Right lobe of liver (tissue), 6 donors: Measurements from ENCODE around the gene HINT2. TPM values are rescaled to one million over a fixed set of nuclear protein-coding genes. Genes with fewer than 3 reads are reported as not detected.
A peak's percentile ranks its signal among the peaks of the same experiment; 100 is the strongest.

Source experiments
- ATAC-seq, 4 donors: fragments of 200-7000 bp; cut with Tn5 transposase; one replicate each; pipeline ENCODE4 v1.9.1; 2020; ENCODE audit warnings: mild to moderate bottlenecking in 4 of 4, moderate library complexity in 4 of 4
- DNase-seq, 3 donors: peaks; one replicate each; pipeline ENCODE4 v3.0.0-alpha.2; 2020
- H3K27ac ChIP-seq, 3 donors: fragments of 200-600 bp; one replicate each; pipeline ENCODE4 v1.8.0; 2022
- H3K27me3 ChIP-seq, 2 donors: fragments of 200-600 bp; one replicate each; pipeline ENCODE4 v1.8.0; 2022
- H3K36me3 ChIP-seq, 4 donors: fragments of 200-600 bp; sonication (generic) in 1 of 4; one replicate each; pipeline versions ENCODE4 v1.5.1 to v1.8.0; 2017 to 2022; ENCODE audit warnings: control low read depth in 1 of 4
- H3K4me1 ChIP-seq, 4 donors: fragments of 200-600 bp; sonication (generic) in 1 of 4; one replicate each; pipeline versions ENCODE4 v1.5.1 to v1.8.0; 2017 to 2022; ENCODE audit warnings: control low read depth in 1 of 4
- H3K4me3 ChIP-seq, 3 donors: fragments of 200-600 bp; one replicate each; pipeline ENCODE4 v1.8.0; 2022
- H3K9me3 ChIP-seq, 4 donors: fragments of 200-600 bp; sonication (generic) in 1 of 4; one replicate each; pipeline versions ENCODE4 v1.5.1 to v1.8.0; 2017 to 2022; ENCODE audit warnings: control low read depth in 1 of 4
- POLR2A ChIP-seq: fragments of 450-650 bp; IDR thresholded peaks from one replicate; pipeline ENCODE4 v1.6.1; 2017; ENCODE audit warnings: antibody characterized with exemption, mild to moderate bottlenecking
- WGBS: methylation state at CpG from one replicate; pipeline ENCODE4 v1.1.6; 2018; ENCODE audit warnings: low coverage, low lambda C conversion rate; ENCODE audit not compliant: insufficient coverage; ENCODE audit errors: missing lambda C conversion rate; 5-methylcytosine and 5-hydroxymethylcytosine counted together
- intact Hi-C, 2 donors: fragments of 100-400 bp; cut with DNase I; formaldehyde crosslinking; loops; one replicate each; pipeline versions ENCODE4 v1.11.2 to v1.14.1; 2022
- total RNA-seq, 6 experiments: library from RNA; depleted of rRNA in 2 of 6; stranded (reverse); fragments of >200 nt in 2 of 6; fragmentation: NEBNext Ultra II Directional in 3 of 6; extraction: Animal tissue kit (Norgen Biotek cat#: 25700) in 3 of 6; gene quantifications; one replicate each; pipeline versions ENCODE4 v1.1.0 to v1.2.4, GENCODE V29; 2016 to 2023
- TF ChIP-seq, protein P1 (sequence below), 4 donors: fragments of 200-600 bp in 3 of 4; fragments of 450-650 bp in 1 of 4; IDR thresholded peaks; one replicate each; pipeline versions ENCODE4 v1.5.1 to v1.8.0; 2016 to 2022; ENCODE audit warnings: antibody characterized with exemption in 4 of 4, mild to moderate bottlenecking in 2 of 4
- donor health status: DM: no; HTN: yes; CAD: no.
- donor health status: DM: no; HTN: no; CAD: no.
- donor health status: DM: no; HTN: no; CAD: no.
- donor health status: DM: no; HTN: yes; CAD: no.
- donor health status: DM: no; HTN: yes; CAD: no.

Gene HINT2
- total RNA-seq, 6 experiments from 2014 or later: 46.0 to 86.3 (median 67.1) TPM

DNA sequence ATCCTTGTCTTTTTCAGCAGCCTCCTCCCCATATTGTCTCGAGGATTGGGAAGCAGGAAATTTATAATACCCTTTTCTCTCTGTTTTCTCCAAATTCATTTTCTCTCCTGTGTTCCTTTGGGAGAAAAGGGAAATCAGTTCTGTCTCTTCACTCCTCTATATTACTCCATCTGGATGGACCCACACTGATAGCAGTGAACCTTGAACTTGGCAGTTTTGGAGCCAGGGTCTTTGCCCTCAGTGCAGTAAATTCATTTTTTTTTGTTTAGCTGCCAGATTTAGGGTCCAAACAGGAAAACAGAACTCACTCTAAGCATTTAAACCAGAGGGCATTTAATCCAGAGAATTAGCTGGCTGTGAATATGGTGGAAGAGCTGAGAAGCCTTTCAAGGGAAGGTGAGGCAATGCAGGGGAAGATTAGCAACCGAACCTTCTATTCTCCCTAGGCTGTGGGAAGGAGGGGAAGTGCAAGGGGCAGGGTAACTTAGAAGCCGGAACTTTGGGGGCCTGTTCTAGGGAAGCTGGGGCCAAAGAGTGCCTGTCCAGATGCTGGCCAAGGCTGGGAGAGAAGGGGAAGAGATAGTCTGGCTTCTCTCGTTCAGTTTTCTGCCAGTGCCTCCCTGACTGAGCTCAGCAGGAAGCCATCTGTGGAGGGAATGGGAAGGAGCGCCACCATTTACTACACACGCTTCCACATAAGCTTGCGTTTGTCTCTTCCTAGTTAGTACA, 39.8 kb downstream of the HINT2 start:
- DNase-seq: no peak
- WGBS: 51% methylated on average over 7 of the region's 7 CpGs
- intact Hi-C loops: no loop called here
- H3K27me3 ChIP-seq: no peaks in the 10 kb centered on the region
- no peaks in the 10 kb centered on the region for H3K9me3 ChIP-seq
- no peak overlapping the region for H3K4me3 ChIP-seq
- ATAC-seq: peak; percentile 50 to 79 (median 70)
- no peaks in the 10 kb centered on the region for H3K36me3 ChIP-seq
- H3K27ac ChIP-seq: peak overlapping the region in 1 of 3 donors; percentile 16
- peaks cover 0 to 29% (median 12%) of the 10 kb centered on the region in 4 donors for H3K4me1 ChIP-seq
- TF ChIP-seq, protein P1, sequence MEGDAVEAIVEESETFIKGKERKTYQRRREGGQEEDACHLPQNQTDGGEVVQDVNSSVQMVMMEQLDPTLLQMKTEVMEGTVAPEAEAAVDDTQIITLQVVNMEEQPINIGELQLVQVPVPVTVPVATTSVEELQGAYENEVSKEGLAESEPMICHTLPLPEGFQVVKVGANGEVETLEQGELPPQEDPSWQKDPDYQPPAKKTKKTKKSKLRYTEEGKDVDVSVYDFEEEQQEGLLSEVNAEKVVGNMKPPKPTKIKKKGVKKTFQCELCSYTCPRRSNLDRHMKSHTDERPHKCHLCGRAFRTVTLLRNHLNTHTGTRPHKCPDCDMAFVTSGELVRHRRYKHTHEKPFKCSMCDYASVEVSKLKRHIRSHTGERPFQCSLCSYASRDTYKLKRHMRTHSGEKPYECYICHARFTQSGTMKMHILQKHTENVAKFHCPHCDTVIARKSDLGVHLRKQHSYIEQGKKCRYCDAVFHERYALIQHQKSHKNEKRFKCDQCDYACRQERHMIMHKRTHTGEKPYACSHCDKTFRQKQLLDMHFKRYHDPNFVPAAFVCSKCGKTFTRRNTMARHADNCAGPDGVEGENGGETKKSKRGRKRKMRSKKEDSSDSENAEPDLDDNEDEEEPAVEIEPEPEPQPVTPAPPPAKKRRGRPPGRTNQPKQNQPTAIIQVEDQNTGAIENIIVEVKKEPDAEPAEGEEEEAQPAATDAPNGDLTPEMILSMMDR (IDR thresholded peaks at IDR 0.05): no peak
- no peak for TF ChIP-seq POLR2A

DNA sequence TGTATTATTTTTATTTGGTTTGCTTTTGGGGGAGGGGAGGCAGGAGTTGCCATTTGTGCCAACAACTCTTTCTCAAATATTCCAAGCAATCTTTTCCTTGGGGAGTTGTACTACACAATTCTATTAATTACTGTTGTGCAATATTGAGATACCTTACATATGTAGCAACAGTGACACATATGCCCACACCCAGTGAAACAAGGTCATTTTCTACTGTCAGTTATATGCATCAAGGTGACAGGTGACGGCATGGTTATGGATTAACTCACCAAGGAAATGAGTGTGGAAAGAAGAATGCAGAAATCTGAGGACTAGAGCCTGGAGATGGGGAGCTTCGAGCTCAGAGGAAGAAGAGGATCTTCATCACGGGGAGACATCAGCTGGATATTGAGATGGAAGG, 42.9 kb downstream of the HINT2 start:
- DNase-seq: no peak
- peak overlapping the region in 1 of 3 donors; percentile 18 for H3K27ac ChIP-seq
- 80% methylated on average over 3 of the region's 3 CpGs for WGBS

DNA sequence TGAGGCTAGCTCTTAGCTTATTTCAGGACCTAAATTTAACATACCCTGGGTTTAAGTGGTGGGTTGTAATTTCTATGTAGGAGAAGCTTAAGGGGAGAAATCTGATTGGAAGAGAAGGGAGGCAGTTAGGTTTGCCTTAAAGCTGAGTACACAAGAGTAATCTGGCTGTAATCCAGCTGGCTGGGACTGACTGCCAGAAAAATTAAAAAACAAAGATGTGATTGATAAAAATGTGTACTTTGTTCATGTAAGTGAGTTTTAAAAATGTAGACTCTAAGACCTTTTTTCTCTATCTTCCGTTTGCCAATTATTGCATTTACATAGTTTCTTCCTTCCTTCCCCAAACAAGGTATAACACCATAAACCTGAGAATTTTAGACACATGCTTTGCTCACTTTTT, 43.3 kb downstream of the HINT2 start:
- DNase-seq (no peak), ATAC-seq (peak; percentile 27 to 64 (median 49))
- Histone ChIP-seq H3K4me1 (peaks cover 0 to 29% (median 12%) of the 10 kb centered on the region in 4 donors), H3K36me3 (no peaks in the 10 kb centered on the region), H3K4me3 (no peak overlapping the region), H3K27ac (peak overlapping the region in 2 of 3 donors; percentile 4 to 18), H3K27me3 (no peaks in the 10 kb centered on the region), H3K9me3 (no peaks in the 10 kb centered on the region)
- WGBS: 29% methylated on average over 1 of the region's 1 CpG
- TF ChIP-seq, protein P1 (IDR thresholded peaks at IDR 0.05): no peak
- TF ChIP-seq POLR2A: no peak
- intact Hi-C loops: no loop called here

More for the DNA sequence above, 42.9 kb downstream of the HINT2 start:
- Histone ChIP-seq H3K4me3 (no peak overlapping the region), H3K9me3 (no peaks in the 10 kb centered on the region), H3K4me1 (peaks cover 0 to 29% (median 12%) of the 10 kb centered on the region in 4 donors), H3K27me3 (no peaks in the 10 kb centered on the region), H3K36me3 (no peaks in the 10 kb centered on the region)
- ATAC-seq: peak in 3 of 4 donors; percentile 13 to 40 (median 20)
- intact Hi-C loops: no loop called here
- no peak for TF ChIP-seq POLR2A
- TF ChIP-seq, protein P1 (IDR thresholded peaks at IDR 0.05): no peak

DNA sequence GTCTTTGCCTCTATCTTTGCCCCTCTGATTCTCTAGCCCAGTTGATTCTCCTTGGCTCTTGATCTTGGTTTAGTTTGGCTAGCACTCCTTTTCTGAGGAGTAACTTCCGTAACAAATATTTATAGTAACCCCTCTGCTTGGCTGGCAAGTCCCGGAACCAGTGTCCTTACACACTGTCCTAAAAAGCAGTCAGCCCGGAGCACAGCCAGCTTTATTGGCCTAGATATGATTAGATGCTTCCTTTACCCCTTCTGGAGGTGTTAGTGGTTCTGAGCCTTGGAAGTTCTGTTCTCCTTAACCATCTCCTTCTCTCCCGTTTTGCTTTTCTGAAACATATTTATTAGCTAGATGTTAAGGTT, 43.8 kb downstream of the HINT2 start:
- no peaks in the 10 kb centered on the region for H3K9me3 ChIP-seq
- peak overlapping the region in 1 of 3 donors; percentile 9 for H3K4me3 ChIP-seq
- WGBS: 11% methylated on average over 4 of the region's 4 CpGs
- TF ChIP-seq, protein P1 (IDR thresholded peaks at IDR 0.05): no peak
- TF ChIP-seq POLR2A: no peak
- no peaks in the 10 kb centered on the region for H3K36me3 ChIP-seq
- DNase-seq: no peak
- intact Hi-C loops: no loop called here
- H3K27me3 ChIP-seq: no peaks in the 10 kb centered on the region
- ATAC-seq: peak; percentile 68 to 80 (median 72)
- H3K27ac ChIP-seq: peak overlapping the region; percentile 4 to 18 (median 7)
- peaks cover 0 to 29% (median 12%) of the 10 kb centered on the region in 4 donors for H3K4me1 ChIP-seq
